Naive thymus-derived CD8-positive, alpha-beta T cell (primary cell): ENCODE data around the gene IFNAR1. TPM values are rescaled to one million over a fixed set of nuclear protein-coding genes. Genes with fewer than 3 reads are reported as not detected.
"Not testable (repeated sequence)": the region's sequence is repeated elsewhere in the genome, so short reads cannot be mapped to it uniquely, and the experiment has no call there.

Source experiments
- ATAC-seq, 2 donors: fragments of 150-1000 bp; cut with Tn5 transposase in 1 of 2; sonication (Bioruptor Pico), chemical (Tn5 transposase) in 1 of 2; 1 replicate in 1 of 2; 2 replicates in 1 of 2; pipeline ENCODE4 v1.10.0; 2021; ENCODE audit warnings: mild to moderate bottlenecking in 2 of 2, moderate library complexity in 2 of 2
- POLR2A ChIA-PET: fragments of 350-600 bp; sonication (Branson Sonifier 250); formaldehyde crosslinking; loops from one replicate; lab custom pipeline; 2021; ENCODE audit warnings: antibody characterized with exemption; lab: Charles Lee
- DNase-seq, 10 donors: peaks; one replicate each; pipeline versions ENCODE4 v3.0.0 to v3.0.0-alpha.2; 2020 to 2022
- H3K27ac Mint-ChIP-seq, 10 donors: one replicate each; pipeline ENCODE4 v1.8.0; 2020 to 2022; ENCODE audit warnings: mild to moderate bottlenecking in 10 of 10, mixed read lengths in 10 of 10, moderate library complexity in 4 of 10, inconsistent platforms in 1 of 10
- H3K27me3 Mint-ChIP-seq, 5 donors: one replicate each; pipeline ENCODE4 v1.8.0; 2021 to 2022; ENCODE audit warnings: mixed read lengths in 5 of 5
- H3K36me3 Mint-ChIP-seq, 3 donors: one replicate each; pipeline ENCODE4 v1.8.0; 2020 to 2022; ENCODE audit warnings: mixed read lengths in 3 of 3, mild to moderate bottlenecking in 2 of 3, inconsistent platforms in 1 of 3
- H3K4me1 Mint-ChIP-seq, 4 donors: one replicate each; pipeline ENCODE4 v1.8.0; 2021 to 2022; ENCODE audit warnings: mixed read lengths in 4 of 4
- H3K4me3 Mint-ChIP-seq, 10 donors: one replicate each; pipeline ENCODE4 v1.8.0; 2020 to 2022; ENCODE audit warnings: mild to moderate bottlenecking in 10 of 10, mixed read lengths in 10 of 10, moderate library complexity in 6 of 10, inconsistent platforms in 1 of 10
- H3K9me3 Mint-ChIP-seq, 9 donors: one replicate each; pipeline ENCODE4 v1.8.0; 2020 to 2022; ENCODE audit warnings: mixed read lengths in 9 of 9, mild to moderate bottlenecking in 3 of 9, inconsistent platforms in 1 of 9, moderate library complexity in 1 of 9
- polyA plus RNA-seq, 3 donors: library from polyadenylated mRNA; unstranded; fragments of 300-500 nt; fragmentation: Illumina TruSeq; gene quantifications; one replicate each; pipeline ENCODE4 v1.2.3, GENCODE V29; 2021
- total RNA-seq, 8 experiments: library from RNA in 2 of 8; stranded (reverse) in 2 of 8; gene quantifications; one replicate each; pipeline ENCODE4 v1.2.3 and lab custom pipeline; 2021 to 2026

Gene IFNAR1
- total and polyA plus RNA-seq, 5 experiments from 2014 or later, result 48.7 to 69.0 (median 51.8) TPM

GRCh38 chr21:33350676-33351075 lies 25.9 kb downstream of the IFNAR1 start:
- Mint-ChIP-seq H3K4me3 (peak overlapping the region in 3 of 10 donors; percentile 7 to 36 (median 15)), H3K27ac (peak overlapping the region; percentile 81 to 94 (median 86)), H3K4me1 (peaks cover 8 to 29% (median 19%) of the 10 kb centered on the region in 4 donors), H3K27me3 (no peaks in the 10 kb centered on the region), H3K9me3 (no peaks in the 10 kb centered on the region), H3K36me3 (peaks cover 0 to 74% (median 9%) of the 10 kb centered on the region in 3 donors)
- POLR2A ChIA-PET, result interaction anchor here (1.8 to 2.0 kb wide), 2 partner anchors 10 to 26 kb away, joined by 7 to 10 read pairs; partner anchors contain the start of gene IFNAR1
- ATAC-seq (peak; percentile 89 to 99), DNase-seq (peak in 4 of 10 donors; percentile 39 to 72 (median 54))

DNA sequence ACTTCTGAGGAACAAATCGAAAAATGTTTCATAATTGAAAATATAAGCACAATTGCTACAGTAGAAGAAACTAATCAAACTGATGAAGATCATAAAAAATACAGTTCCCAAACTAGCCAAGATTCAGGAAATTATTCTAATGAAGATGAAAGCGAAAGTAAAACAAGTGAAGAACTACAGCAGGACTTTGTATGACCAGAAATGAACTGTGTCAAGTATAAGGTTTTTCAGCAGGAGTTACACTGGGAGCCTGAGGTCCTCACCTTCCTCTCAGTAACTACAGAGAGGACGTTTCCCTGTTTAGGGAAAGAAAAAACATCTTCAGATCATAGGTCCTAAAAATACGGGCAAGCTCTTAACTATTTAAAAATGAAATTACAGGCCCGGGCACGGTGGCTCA lies 30.6 kb downstream of the IFNAR1 start:
- ATAC-seq (no peak), DNase-seq (no peak)
- Mint-ChIP-seq H3K27ac (peak overlapping the region in 6 of 10 donors; percentile 33 to 75 (median 62)), H3K36me3 (peaks cover 0 to 51% (median 5%) of the 10 kb centered on the region in 3 donors), H3K27me3 (no peaks in the 10 kb centered on the region), H3K9me3 (no peaks in the 10 kb centered on the region), H3K4me1 (peaks cover 3 to 22% (median 14%) of the 10 kb centered on the region in 4 donors), H3K4me3 (no peak overlapping the region)
- POLR2A ChIA-PET, result no interaction called here

- POLR2A ChIA-PET, result interaction anchor here (0.7 kb wide), 2 partner anchors 118 to 775 kb away, joined by 3 to 4 read pairs; no protein-coding TSS in a partner anchor
- ATAC-seq, result no peak
- DNase-seq, result no peak
- Mint-ChIP-seq H3K9me3 (no peaks in the 10 kb centered on the region), H3K36me3 (peaks cover 0 to 46% (median 5%) of the 10 kb centered on the region in 3 donors), H3K4me3 (no peak overlapping the region), H3K4me1 (peaks cover 2 to 21% (median 12%) of the 10 kb centered on the region in 4 donors), H3K27ac (peak overlapping the region in 4 of 10 donors; percentile 11 to 59 (median 44)), H3K27me3 (no peaks in the 10 kb centered on the region)
Observed at GRCh38 chr21:33355996-33356395, 31.2 kb downstream of the IFNAR1 start.

GRCh38 chr21:33357177-33357576 lies 32.4 kb downstream of the IFNAR1 start:
- no peak for DNase-seq
- peaks cover 0 to 3% (median 0%) of the 10 kb centered on the region in 5 donors for H3K27me3 Mint-ChIP-seq
- H3K36me3 Mint-ChIP-seq, result peaks cover 0 to 38% (median 5%) of the 10 kb centered on the region in 3 donors
- POLR2A ChIA-PET, result no interaction called here
- H3K27ac Mint-ChIP-seq, result peak overlapping the region in 3 of 10 donors; percentile 0 to 67 (median 22)
- H3K9me3 Mint-ChIP-seq, result no peaks in the 10 kb centered on the region
- peaks cover 11 to 29% (median 18%) of the 10 kb centered on the region in 4 donors for H3K4me1 Mint-ChIP-seq
- no peak overlapping the region for H3K4me3 Mint-ChIP-seq
- no peak for ATAC-seq

- Mint-ChIP-seq H3K27ac (peak overlapping the region in 5 of 10 donors; percentile 46 to 86 (median 65)), H3K4me3 (no peak overlapping the region), H3K9me3 (no peaks in the 10 kb centered on the region), H3K36me3 (peaks cover 0 to 26% (median 2%) of the 10 kb centered on the region in 3 donors), H3K27me3 (peaks cover 0 to 3% (median 0%) of the 10 kb centered on the region in 5 donors), H3K4me1 (peaks cover 10 to 46% (median 24%) of the 10 kb centered on the region in 4 donors)
- POLR2A ChIA-PET, result interaction anchor here (5.3 kb wide), 1 partner anchor 34 kb away, joined by 75 read pairs; the partner anchor contains the start of gene IFNAR1
- ATAC-seq (no peak), DNase-seq (no peak)
Observed at GRCh38 chr21:33359446-33359845, 34.7 kb downstream of the IFNAR1 start.

DNA sequence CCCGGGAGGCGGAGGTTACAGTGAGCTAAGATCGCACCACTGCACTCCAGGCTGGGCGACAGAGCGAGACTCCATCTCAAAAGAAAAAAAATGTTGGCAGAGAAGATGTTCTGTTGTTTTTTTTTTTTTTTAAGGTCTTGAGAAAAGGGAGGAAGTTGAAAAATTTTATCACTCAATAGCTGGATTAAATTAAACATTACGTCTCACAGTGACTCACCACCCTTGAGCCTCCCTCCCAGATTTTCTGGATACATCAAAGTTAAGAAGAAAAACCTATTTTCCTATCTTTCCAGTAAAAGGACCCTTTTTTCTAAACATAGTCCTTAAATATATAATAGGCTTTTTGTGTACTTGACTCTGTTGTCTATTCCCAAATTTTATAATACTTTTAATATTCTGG lies 35.5 kb downstream of the IFNAR1 start:
- Mint-ChIP-seq H3K4me1 (peaks cover 10 to 46% (median 21%) of the 10 kb centered on the region in 4 donors), H3K4me3 (peak overlapping the region in 1 of 10 donors; percentile 72), H3K9me3 (no peaks in the 10 kb centered on the region), H3K36me3 (peaks cover 0 to 19% (median under 1%) of the 10 kb centered on the region in 3 donors), H3K27me3 (peaks cover 0 to 3% (median 0%) of the 10 kb centered on the region in 5 donors), H3K27ac (peak overlapping the region in 6 of 10 donors; percentile 33 to 92 (median 84))
- no peak for ATAC-seq
- no peak for DNase-seq
- POLR2A ChIA-PET, result interaction anchor here (0.6 to 5.3 kb wide), 11 partner anchors 9 to 759 kb away, joined by 3 to 75 read pairs (median 7); partner anchors contain the start of genes IFNAR1 and IFNGR2

DNA sequence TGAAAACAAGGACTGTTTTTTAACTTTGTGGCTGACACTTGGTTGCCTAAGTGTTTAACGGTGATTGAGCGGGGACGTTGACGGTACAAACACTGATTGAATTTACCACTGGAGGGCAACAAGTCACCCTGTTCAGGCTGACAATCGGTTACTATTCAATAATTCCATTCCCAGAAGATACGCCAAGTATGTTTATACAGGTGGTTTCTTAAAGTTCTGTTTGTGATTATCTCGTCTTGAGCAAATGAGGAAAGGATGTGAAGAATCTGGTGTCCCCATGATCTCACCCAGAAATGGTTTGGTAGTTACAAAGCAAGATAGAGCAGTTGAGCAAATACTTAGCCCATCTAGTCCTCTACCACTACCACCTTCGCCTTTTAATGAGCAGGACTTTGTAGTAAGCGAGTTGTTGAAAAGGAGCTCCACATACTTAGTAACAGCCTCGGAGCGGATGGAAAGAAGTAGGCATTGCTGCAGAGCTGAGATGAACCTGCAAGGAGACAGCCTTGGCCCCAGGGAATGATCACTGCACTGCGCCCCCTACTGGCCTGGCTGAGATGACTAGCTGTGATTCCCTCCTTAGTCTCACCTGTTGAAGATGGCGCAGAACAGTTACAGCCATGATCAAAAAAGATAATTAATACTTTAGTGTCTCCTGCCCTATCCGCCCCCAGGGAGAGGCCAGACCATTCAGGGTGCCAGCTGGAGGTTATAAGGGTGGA lies 36.3 kb downstream of the IFNAR1 start:
- Mint-ChIP-seq H3K27ac (peak overlapping the region; percentile 86 to 99 (median 94)), H3K27me3 (peaks cover 0 to 3% (median 0%) of the 10 kb centered on the region in 5 donors), H3K36me3 (peaks cover 0 to 12% (median 0%) of the 10 kb centered on the region in 3 donors), H3K4me3 (peak overlapping the region; percentile 72 to 92 (median 90)), H3K9me3 (no peaks in the 10 kb centered on the region), H3K4me1 (peaks cover 10 to 44% (median 20%) of the 10 kb centered on the region in 4 donors)
- POLR2A ChIA-PET, result interaction anchor here (0.6 to 5.3 kb wide), 45 partner anchors 10 to 760 kb away, joined by 3 to 75 read pairs (median 6); partner anchors contain the start of genes DNAJC28, DONSON, IFNAR1 and IFNGR2
- ATAC-seq, result peak; percentile 70
- peak; percentile 71 to 89 (median 85) for DNase-seq

DNA sequence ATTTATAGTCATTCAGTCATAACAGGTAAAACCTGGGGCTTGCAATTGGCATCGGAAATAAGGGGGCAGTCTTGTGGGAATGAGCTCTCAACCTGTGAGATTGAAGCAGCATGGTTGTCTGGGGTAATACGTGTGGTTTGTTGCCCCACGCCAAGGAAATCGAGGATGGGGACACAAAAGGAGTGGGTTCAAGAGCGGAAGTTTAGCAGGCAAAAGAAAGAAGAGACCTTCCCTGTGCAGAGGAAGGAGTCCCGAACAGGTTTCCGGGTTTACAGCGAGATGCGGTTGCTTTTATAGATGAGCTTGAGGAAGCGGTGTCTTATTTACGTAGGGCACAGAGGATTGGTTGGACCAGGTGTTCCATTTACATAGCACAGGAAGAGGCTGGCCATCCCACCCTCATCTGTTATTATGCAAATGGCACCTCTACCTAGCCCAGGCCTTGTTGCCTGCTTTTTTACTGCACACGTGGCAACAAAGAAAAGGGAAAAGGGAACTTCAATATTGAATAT lies 37.3 kb downstream of the IFNAR1 start:
- H3K36me3 Mint-ChIP-seq, result peaks cover 1 to 6% (median 2%) of the 10 kb centered on the region in 3 donors
- POLR2A ChIA-PET, result interaction anchor here (0.6 to 5.3 kb wide), 45 partner anchors 9 to 591 kb away, joined by 3 to 75 read pairs (median 6); partner anchors contain the start of genes DNAJC28, DONSON, IFNAR1 and IFNGR2
- H3K4me3 Mint-ChIP-seq, result peak overlapping the region; percentile 72 to 92 (median 90)

GRCh38 chr21:33363911-33364609 lies 39.3 kb downstream of the IFNAR1 start:
- peaks cover 0 to 26% (median 14%) of the 10 kb centered on the region in 9 donors for H3K9me3 Mint-ChIP-seq
- not testable (repeated sequence) for H3K27ac Mint-ChIP-seq, H3K4me3 Mint-ChIP-seq, H3K36me3 Mint-ChIP-seq, DNase-seq, H3K27me3 Mint-ChIP-seq, ATAC-seq
- POLR2A ChIA-PET, result interaction anchor here (0.6 to 1.0 kb wide), 3 partner anchors 126 to 569 kb away, joined by 3 read pairs; no protein-coding TSS in a partner anchor
- H3K4me1 Mint-ChIP-seq, result peaks cover 12 to 50% (median 20%) of the 10 kb centered on the region in 4 donors

More for the DNA sequence above, 37.3 kb downstream of the IFNAR1 start:
- Mint-ChIP-seq H3K4me1 (peaks cover 10 to 44% (median 20%) of the 10 kb centered on the region in 4 donors), H3K9me3 (peaks cover 0 to 11% (median 6%) of the 10 kb centered on the region in 9 donors), H3K27me3 (peaks cover 0 to 3% (median 0%) of the 10 kb centered on the region in 5 donors), H3K27ac (peak overlapping the region; percentile 86 to 99 (median 94))
- ATAC-seq (peak; percentile 79 to 85), DNase-seq (peak; percentile 50 to 90 (median 80))

- peaks cover 0 to 26% (median 14%) of the 10 kb centered on the region in 9 donors for H3K9me3 Mint-ChIP-seq
- peaks cover 12 to 51% (median 20%) of the 10 kb centered on the region in 4 donors for H3K4me1 Mint-ChIP-seq
- ATAC-seq (no peak), DNase-seq (no peak)
- no peak overlapping the region for H3K4me3 Mint-ChIP-seq
- H3K36me3 Mint-ChIP-seq, result peaks cover 0 to 8% (median 7%) of the 10 kb centered on the region in 3 donors
- H3K27ac Mint-ChIP-seq, result no peak overlapping the region
- H3K27me3 Mint-ChIP-seq, result peaks cover 0 to 3% (median 0%) of the 10 kb centered on the region in 5 donors
- POLR2A ChIA-PET, result no interaction called here
Observed at GRCh38 chr21:33364830-33365229, 40.1 kb downstream of the IFNAR1 start.

GRCh38 chr21:33367309-33367973 lies 42.7 kb downstream of the IFNAR1 start:
- H3K9me3 Mint-ChIP-seq, result peaks cover 0 to 26% (median 14%) of the 10 kb centered on the region in 9 donors
- H3K27me3 Mint-ChIP-seq, result no peaks in the 10 kb centered on the region
- POLR2A ChIA-PET, result interaction anchor here (0.6 to 1.1 kb wide), 4 partner anchors 9 to 43 kb away, joined by 3 read pairs; partner anchors contain the start of gene IFNAR1
- H3K36me3 Mint-ChIP-seq, result peaks cover 0 to 8% (median 7%) of the 10 kb centered on the region in 3 donors
- no peak overlapping the region for H3K4me3 Mint-ChIP-seq
- no peak for ATAC-seq
- peak overlapping the region in 3 of 10 donors; percentile 12 to 70 (median 67) for H3K27ac Mint-ChIP-seq
- no peak for DNase-seq
- peaks cover 2 to 43% (median 4%) of the 10 kb centered on the region in 4 donors for H3K4me1 Mint-ChIP-seq
